HG02571 (cell line): Measurements from ENCODE around the gene COA8.
A peak's percentile ranks its signal among the peaks of the same experiment; 100 is the strongest.
"Not testable (repeated sequence)": the region's sequence is repeated elsewhere in the genome, so short reads cannot be mapped to it uniquely, and the experiment has no call there.

Experiments
- ATAC-seq: cut with Tn5 transposase; IDR thresholded peaks from one replicate; pipeline ENCODE4 v1.9.1; 2021; ENCODE audit warnings: mild to moderate bottlenecking, moderate library complexity; ENCODE audit not compliant: unreplicated experiment

COA8 gene

GRCh38 chr14:103525430-103526246 is 37.1 kb upstream of the COA8 start:
- ATAC-seq = not testable (repeated sequence)

DNA sequence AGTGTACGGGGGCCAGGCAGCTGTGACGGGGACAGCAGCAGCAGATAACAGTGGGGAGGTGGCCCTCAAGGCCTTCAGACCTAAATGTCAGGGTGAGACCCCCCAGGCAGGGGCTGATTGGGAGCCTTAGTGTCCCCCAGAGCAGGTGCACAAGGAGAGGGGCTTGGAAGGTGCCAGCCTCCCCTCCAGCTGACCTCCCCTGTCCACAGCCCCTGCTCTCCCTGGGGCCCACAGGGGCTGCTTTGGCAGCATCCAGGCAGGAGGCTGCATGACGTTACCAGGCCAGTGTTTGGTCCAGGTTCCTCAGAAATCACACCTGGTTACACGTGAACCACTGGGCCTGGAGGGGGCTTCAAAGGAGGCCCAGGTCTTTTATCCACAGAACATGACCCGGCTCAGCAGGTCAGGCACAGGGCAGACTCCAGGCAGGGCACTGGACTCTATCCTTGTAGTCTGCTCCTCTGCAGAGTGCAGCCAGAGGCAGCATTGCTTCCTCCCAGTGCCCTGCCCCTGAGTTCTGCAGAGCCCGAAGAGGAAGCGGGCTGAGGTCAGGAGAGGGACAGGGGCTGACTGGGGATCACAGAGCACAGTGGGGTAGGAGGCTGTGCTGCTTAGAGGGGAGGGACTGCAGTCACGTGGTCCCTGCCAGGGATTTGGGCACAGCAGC is 36.4 kb upstream of the COA8 start:
- no peak for ATAC-seq

DNA sequence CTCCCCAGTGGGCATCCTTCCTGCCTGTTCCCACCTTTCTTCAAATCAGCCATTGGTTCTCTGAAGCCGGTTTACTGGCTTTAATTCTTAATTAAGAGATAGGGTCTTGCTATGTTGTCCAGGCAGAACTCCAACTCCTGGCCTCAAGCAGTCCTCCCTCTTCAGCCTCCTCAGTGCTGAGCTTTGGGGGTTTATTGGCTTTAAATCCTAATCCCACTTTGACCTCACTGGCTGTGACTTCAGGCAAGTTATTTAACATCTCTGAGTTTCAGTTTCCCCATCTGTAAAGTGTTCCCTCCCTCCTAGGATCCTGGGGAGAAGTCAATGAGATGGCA is 35.9 kb upstream of the COA8 start:
- ATAC-seq = no peak

- ATAC-seq = peak; percentile 54
Observed at GRCh38 chr14:103527408-103528145, 35.2 kb upstream of the COA8 start.

GRCh38 chr14:103528146-103528586 is 34.6 kb upstream of the COA8 start:
- no peak for ATAC-seq

GRCh38 chr14:103528587-103529382 is 34.0 kb upstream of the COA8 start, which contains the start of gene TRMT61A:
TRMT61A (plus strand) TSS chr14:103529196; CDS start chr14:103529979, 783 bp downstream.
- ATAC-seq = no peak

DNA sequence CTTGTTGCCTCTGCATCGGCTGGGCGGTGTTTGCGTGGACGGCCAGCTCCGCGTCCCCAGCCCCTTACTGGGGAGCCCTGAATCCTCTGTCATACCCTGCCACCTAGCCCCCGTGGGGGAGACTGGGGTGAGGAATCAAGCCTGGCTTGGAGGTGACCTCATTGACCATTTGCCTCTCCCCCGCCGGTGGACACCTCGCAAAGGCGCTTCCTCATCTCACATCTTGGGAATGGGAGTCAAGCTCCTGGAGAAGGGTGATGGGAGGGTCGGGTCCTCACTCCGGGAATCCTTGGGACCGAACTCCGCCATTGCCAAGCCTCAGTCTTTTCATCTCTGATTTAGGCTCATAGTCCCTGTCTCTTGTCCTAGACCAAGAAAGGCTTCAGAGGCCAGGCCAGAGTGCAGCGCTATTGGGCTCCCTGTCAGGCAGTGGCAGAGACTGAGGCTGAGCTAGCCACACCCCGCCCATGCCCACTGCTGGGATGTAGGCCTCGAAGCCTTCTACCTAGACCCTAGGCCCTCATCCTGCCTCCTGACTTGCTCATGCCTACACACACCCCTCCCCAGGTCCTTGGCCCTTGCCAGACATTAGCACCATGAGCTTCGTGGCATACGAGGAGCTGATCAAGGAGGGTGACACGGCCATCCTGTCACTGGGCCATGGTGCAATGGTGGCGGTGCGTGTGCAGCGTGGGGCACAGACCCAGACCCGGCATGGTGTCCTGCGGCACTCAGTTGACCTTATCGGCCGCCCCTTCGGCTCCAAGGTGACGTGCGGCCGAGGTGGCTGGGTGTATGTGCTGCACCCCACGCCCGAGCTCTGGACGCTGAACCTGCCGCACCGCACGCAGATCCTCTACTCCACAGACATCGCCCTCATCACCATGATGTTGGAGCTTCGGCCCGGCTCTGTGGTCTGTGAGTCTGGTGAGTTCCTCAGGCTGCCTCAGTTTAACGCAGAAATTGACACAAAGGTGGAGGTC is 33.1 kb upstream of the COA8 start:
- ATAC-seq = no peak

- no peak for ATAC-seq
Observed at GRCh38 chr14:103530390-103530789, 32.4 kb upstream of the COA8 start.

DNA sequence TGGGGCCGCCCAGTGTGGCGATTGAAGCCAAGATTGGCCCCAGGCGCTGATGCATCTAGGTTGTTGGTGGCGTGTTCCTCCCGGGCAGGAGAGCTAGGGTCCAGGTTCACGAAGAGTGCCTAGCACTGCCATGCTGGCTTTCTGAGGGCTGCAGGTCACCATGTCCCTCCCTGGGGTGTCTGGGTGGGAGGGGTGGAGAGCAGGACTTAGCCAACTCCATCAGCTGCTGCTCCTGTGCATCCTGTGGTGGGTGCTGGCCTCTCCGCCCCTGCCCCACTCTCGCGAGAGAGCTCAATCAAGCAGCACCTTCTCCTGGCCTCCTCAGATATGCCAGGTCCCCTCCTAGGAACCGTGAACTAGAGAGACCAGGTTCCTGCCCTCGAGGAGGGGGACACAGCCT is 31.9 kb upstream of the COA8 start:
- no peak for ATAC-seq

GRCh38 chr14:103531421-103532215 is 31.1 kb upstream of the COA8 start:
- no peak for ATAC-seq

DNA sequence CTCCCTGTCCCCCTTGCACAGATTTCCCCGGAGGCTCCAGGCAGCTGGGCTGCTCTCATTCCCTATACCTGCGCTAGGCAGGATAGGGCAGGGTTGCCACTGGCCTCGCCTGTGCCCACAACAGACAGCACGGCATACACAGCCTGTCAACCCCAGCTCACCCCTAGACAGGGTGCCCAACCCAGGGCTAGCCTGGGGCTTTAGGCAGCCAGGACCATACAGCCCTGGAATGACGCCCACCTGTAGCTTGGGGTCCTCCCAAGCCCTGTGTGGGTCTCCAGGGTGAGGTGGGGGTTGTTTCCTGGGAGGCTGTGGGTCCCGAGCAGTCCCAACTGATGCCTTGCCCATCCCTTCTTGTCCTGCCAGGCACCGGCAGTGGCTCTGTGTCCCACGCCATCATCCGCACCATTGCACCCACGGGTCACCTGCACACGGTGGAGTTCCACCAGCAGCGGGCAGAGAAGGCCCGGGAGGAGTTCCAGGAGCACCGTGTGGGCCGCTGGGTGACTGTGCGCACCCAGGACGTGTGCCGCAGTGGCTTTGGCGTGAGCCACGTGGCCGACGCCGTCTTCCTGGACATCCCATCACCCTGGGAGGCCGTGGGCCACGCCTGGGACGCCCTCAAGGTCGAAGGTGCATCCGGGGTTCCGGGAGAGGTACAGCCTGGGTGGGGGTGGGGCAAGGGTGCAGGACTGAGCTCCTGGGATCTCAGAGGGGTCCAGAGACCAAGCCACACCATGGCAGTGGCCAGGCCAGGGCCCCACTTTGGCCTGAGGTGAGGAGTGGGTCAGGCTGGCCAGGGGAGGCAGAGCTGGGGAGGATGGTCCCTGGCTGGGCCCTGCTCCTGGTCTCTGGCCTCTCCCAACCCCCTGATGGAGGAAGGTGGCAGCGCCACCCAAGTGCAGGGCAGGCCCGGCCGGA is 30.3 kb upstream of the COA8 start:
- ATAC-seq = no peak

- no peak for ATAC-seq
Observed at GRCh38 chr14:103533137-103533998, 29.4 kb upstream of the COA8 start.

- no peak for ATAC-seq
Observed at GRCh38 chr14:103533999-103534575, 28.7 kb upstream of the COA8 start.

DNA sequence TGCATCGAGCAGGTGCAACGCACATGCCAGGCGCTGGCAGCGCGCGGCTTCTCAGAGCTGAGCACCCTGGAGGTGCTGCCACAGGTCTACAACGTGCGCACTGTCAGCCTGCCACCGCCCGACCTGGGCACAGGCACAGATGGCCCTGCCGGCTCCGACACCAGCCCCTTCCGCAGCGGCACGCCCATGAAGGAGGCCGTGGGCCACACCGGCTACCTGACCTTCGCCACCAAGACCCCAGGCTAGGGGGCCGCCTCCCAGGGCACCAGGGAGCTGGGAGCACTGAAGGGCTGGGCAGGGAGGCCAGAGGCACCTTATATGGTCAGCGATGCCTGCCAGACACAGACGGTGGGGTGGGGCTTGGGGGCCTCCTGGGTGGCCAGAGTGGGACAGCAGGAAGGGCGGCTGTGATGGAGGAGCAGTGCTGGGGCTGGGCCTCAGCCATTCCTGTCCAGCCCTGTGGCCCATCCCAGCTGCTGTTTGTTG is 28.1 kb upstream of the COA8 start:
- ATAC-seq = no peak

- ATAC-seq = no peak
Observed at GRCh38 chr14:103535081-103535890, 27.5 kb upstream of the COA8 start.
